ENCODE data around the gene ABHD3. TPM values are rescaled to one million over a fixed set of nuclear protein-coding genes. Genes with fewer than 3 reads are reported as not detected.

Gene ABHD3
- polyA plus RNA-seq, 1 donor (not counting 4 experiments of a cell fraction or from before 2014, with no cell fraction given): 31.6 TPM

DNA sequence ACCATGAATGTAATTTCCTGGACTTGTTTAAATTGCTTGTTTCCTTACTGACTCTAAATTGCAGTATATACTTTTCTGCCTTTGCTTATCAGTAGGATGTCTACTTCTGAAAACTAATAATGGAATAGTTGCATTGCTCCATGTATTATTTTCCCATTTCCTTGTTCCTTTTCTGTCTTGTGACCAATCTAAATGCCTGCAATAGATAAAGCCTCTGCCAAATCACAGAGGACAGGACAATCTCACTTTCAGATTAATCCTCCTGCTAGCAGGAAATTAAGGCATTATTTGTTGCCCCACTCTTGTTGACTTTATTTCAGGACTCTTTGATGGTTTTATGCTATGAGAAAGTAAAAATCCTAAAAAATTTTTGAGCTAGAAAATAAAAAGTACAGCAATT lies 99.4 kb downstream of the ABHD3 start:
- Histone ChIP-seq H3K9me3 (ENCODE audit: control insufficient read depth, low read depth, low read length) (no peaks in the 10 kb centered on the region), H3K36me3 (ENCODE audit: control insufficient read depth in 2 of 2, extremely low read depth in 1 of 2, insufficient read depth in 2 of 2, low read length in 2 of 2) (no peaks in the 10 kb centered on the region), H3K4me3 (ENCODE audit: control insufficient read depth in 2 of 3, extremely low read depth in 1 of 3, insufficient read depth in 2 of 3, low read depth in 1 of 3, low read length in 3 of 3) (no peak overlapping the region), H3K27ac (ENCODE audit: control insufficient read depth, insufficient read depth, low read length) (no peak overlapping the region), H3K9me1 (ENCODE audit: control insufficient read depth, extremely low read depth, insufficient read depth, low read length) (no peaks in the 10 kb centered on the region), H3K9ac (ENCODE audit: control insufficient read depth, extremely low read depth, insufficient read depth, low read length) (no peak overlapping the region), H3K4me1 (ENCODE audit: control insufficient read depth, extremely low read depth, insufficient read depth, low read length) (no peaks in the 10 kb centered on the region), H4K20me1 (ENCODE audit: control insufficient read depth, extremely low read depth, insufficient read depth, low read length) (no peaks in the 10 kb centered on the region), H3K79me2 (ENCODE audit: control insufficient read depth, insufficient read depth, low read length) (no peaks in the 10 kb centered on the region), H2AFZ (ENCODE audit: control insufficient read depth, low read length) (no peak overlapping the region), H3K4me2 (ENCODE audit: control insufficient read depth, extremely low read depth, insufficient read depth, low read depth, low read length) (no peak overlapping the region), H3K27me3 (ENCODE audit: control insufficient read depth, extremely low read depth, insufficient read depth, low read length) (no peaks in the 10 kb centered on the region)
- DNase-seq (ENCODE audit: low read depth, low spot score) (no peak), FAIRE-seq (no peak)
- TF ChIP-seq, protein P1, sequence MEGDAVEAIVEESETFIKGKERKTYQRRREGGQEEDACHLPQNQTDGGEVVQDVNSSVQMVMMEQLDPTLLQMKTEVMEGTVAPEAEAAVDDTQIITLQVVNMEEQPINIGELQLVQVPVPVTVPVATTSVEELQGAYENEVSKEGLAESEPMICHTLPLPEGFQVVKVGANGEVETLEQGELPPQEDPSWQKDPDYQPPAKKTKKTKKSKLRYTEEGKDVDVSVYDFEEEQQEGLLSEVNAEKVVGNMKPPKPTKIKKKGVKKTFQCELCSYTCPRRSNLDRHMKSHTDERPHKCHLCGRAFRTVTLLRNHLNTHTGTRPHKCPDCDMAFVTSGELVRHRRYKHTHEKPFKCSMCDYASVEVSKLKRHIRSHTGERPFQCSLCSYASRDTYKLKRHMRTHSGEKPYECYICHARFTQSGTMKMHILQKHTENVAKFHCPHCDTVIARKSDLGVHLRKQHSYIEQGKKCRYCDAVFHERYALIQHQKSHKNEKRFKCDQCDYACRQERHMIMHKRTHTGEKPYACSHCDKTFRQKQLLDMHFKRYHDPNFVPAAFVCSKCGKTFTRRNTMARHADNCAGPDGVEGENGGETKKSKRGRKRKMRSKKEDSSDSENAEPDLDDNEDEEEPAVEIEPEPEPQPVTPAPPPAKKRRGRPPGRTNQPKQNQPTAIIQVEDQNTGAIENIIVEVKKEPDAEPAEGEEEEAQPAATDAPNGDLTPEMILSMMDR (optimal IDR thresholded peaks at IDR 0.05 in 1 of 3, IDR thresholded peaks at IDR 0.05 in 1 of 3, conservative IDR thresholded peaks at IDR 0.05 in 1 of 3; ENCODE audit: extremely low read depth in 1 of 3, insufficient read depth in 2 of 3, low read length in 3 of 3): no peak
- dilution Hi-C loops (cut with MboI; ENCODE audit: extremely low pct_ligation_motif_present, low sequenced_read_pairs): no loop called here

DNA sequence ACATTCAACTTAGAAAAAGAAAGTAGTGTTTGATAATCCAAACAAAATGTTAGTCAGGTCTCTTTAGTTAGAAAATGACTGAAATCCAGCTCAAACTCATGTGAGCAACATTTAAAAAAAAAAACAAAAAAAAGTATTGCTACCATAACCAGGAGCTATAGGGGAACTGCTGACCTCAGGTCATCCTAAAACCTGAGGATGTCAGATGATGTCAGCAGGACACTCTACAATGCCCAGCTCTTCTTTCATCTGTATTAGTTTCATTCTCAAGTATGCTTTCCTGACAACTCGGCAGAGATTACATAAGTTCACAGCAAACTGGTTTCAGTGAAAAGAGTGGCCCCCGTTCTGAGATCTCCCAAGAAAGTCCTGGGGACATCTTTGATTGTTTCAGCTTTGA lies 99.9 kb downstream of the ABHD3 start:
- Histone ChIP-seq H3K27ac (ENCODE audit: control insufficient read depth, insufficient read depth, low read length) (no peak overlapping the region), H3K36me3 (ENCODE audit: control insufficient read depth in 2 of 2, extremely low read depth in 1 of 2, insufficient read depth in 2 of 2, low read length in 2 of 2) (no peaks in the 10 kb centered on the region), H3K4me3 (ENCODE audit: control insufficient read depth in 2 of 3, extremely low read depth in 1 of 3, insufficient read depth in 2 of 3, low read depth in 1 of 3, low read length in 3 of 3) (no peak overlapping the region), H3K79me2 (ENCODE audit: control insufficient read depth, insufficient read depth, low read length) (peaks cover 3% of the 10 kb centered on the region), H3K9me1 (ENCODE audit: control insufficient read depth, extremely low read depth, insufficient read depth, low read length) (no peaks in the 10 kb centered on the region), H3K9ac (ENCODE audit: control insufficient read depth, extremely low read depth, insufficient read depth, low read length) (no peak overlapping the region), H4K20me1 (ENCODE audit: control insufficient read depth, extremely low read depth, insufficient read depth, low read length) (no peaks in the 10 kb centered on the region), H3K9me3 (ENCODE audit: control insufficient read depth, low read depth, low read length) (no peaks in the 10 kb centered on the region), H3K27me3 (ENCODE audit: control insufficient read depth, extremely low read depth, insufficient read depth, low read length) (no peaks in the 10 kb centered on the region), H3K4me2 (ENCODE audit: control insufficient read depth, extremely low read depth, insufficient read depth, low read depth, low read length) (no peak overlapping the region), H2AFZ (ENCODE audit: control insufficient read depth, low read length) (no peak overlapping the region), H3K4me1 (ENCODE audit: control insufficient read depth, extremely low read depth, insufficient read depth, low read length) (no peaks in the 10 kb centered on the region)
- dilution Hi-C loops (cut with MboI; ENCODE audit: extremely low pct_ligation_motif_present, low sequenced_read_pairs): no loop called here
- FAIRE-seq: no peak
- no peak for DNase-seq (ENCODE audit: low read depth, low spot score)
- no peak for TF ChIP-seq EZH2 (IDR thresholded peaks at IDR 0.05; ENCODE audit: low read length)
- TF ChIP-seq, protein P1 (optimal IDR thresholded peaks at IDR 0.05 in 1 of 3, IDR thresholded peaks at IDR 0.05 in 1 of 3, conservative IDR thresholded peaks at IDR 0.05 in 1 of 3; ENCODE audit: extremely low read depth in 1 of 3, insufficient read depth in 2 of 3, low read length in 3 of 3): no peak
